BJ (cell line): ENCODE measurements around the gene PDE8B. TPM values are rescaled to one million over a fixed set of nuclear protein-coding genes. Genes with fewer than 3 reads are reported as not detected.

ENCODE experiments used
- CTCF ChIA-PET: fragments of 350-600 bp; formaldehyde crosslinking; extraction: SDS; loops from one replicate; lab custom pipeline; 2021; ENCODE audit warnings: antibody characterized with exemption, inconsistent platforms; lab: Yijun Ruan, JAX
- POLR2A ChIA-PET: fragments of 300-600 bp; sonication (Branson Sonifier 250); formaldehyde crosslinking; extraction: SDS; loops from one replicate; lab custom pipeline; 2021; ENCODE audit warnings: antibody characterized with exemption; lab: Charles Lee
- DNase-seq: peaks from one replicate; pipeline ENCODE4 v3.0.0-alpha.2; 2011; ENCODE audit warnings: low read depth
- H3K27me3 ChIP-seq: 2 replicates; pipeline ENCODE4 v1.6.0; 2011; ENCODE audit warnings: low read length; ENCODE audit not compliant: control insufficient read depth, insufficient read depth
- H3K36me3 ChIP-seq: 2 replicates; pipeline ENCODE4 v1.5.1; 2011; ENCODE audit warnings: low read length; ENCODE audit not compliant: control insufficient read depth, insufficient read depth
- H3K4me3 ChIP-seq: 2 replicates; pipeline ENCODE4 v1.5.1; 2011; ENCODE audit warnings: low read depth, mild to moderate bottlenecking, control low read depth, low read length
- polyA plus RNA-seq: library from polyadenylated mRNA; depleted of rRNA; stranded (reverse); fragments of >200 nt; gene quantifications from 2 replicates; pipeline ENCODE4 v1.2.3, GENCODE V29; 2011
- TF ChIP-seq, protein P1 (sequence below): IDR thresholded peaks from 2 replicates; pipeline ENCODE4 v1.5.1; 2011; ENCODE audit warnings: low read depth, mild to moderate bottlenecking, control low read depth, inconsistent platforms, low read length, moderate library complexity; ENCODE audit not compliant: insufficient read depth

Gene PDE8B
- polyA plus RNA-seq, 1 experiment = 2.2 TPM

DNA sequence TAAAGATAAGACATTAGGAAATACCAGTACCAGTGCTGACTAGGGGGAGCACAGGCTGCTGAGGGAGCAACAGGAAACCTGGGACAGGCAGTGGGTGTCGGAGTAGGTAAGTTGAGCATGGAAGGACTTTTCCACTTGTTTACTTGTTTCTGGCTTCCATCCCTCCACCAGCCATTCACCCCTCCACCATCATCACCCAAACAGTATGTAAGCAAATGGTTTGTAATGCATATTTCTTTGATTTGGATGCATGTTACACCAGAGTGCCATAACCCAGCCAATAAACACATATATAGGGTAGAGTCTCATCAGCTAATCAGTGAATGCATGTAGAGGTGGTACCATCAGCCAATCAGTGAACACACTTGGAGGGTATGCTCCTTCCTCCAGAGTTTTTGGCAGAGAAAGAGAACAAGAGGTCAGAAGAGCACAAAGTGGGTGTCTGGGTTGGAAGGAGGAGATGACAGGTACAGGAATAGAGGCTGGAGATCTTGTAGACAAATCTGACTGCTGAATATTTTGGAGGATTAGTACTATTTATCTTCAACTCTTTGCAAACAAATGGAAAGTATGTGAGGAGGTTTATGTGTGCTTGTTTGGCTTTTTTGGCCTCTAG is 37.7 kb upstream of the PDE8B start:
- Histone ChIP-seq H3K27me3 (peaks cover 8% of the 10 kb centered on the region), H3K4me3 (no peak overlapping the region), H3K36me3 (no peaks in the 10 kb centered on the region)
- ChIA-PET CTCF (interaction anchor here (1.5 kb wide), 1 partner anchor 27 kb away, joined by 4 read pairs; no protein-coding TSS in a partner anchor), POLR2A (no interaction called here)
- DNase-seq = no peak
- TF ChIP-seq, protein P1, sequence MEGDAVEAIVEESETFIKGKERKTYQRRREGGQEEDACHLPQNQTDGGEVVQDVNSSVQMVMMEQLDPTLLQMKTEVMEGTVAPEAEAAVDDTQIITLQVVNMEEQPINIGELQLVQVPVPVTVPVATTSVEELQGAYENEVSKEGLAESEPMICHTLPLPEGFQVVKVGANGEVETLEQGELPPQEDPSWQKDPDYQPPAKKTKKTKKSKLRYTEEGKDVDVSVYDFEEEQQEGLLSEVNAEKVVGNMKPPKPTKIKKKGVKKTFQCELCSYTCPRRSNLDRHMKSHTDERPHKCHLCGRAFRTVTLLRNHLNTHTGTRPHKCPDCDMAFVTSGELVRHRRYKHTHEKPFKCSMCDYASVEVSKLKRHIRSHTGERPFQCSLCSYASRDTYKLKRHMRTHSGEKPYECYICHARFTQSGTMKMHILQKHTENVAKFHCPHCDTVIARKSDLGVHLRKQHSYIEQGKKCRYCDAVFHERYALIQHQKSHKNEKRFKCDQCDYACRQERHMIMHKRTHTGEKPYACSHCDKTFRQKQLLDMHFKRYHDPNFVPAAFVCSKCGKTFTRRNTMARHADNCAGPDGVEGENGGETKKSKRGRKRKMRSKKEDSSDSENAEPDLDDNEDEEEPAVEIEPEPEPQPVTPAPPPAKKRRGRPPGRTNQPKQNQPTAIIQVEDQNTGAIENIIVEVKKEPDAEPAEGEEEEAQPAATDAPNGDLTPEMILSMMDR = no peak

DNA sequence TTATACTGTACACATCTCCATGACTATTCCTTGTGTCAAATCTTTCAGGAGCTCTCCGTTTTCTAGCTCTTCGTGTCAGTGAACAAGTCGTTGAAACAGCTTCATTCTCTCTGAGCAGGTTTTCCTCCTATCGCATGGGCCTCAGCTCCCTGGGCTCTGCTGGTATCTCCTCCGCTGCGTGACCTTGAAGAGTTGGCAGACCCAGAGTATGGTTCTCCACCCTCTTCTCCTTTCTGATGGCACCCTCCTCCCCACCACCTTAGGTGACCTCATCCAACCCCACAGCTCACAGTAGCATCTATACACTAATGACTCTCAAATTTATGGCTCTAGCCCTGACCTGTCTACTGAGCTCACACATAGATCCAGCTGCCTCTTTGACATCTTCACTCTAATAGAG is 36.0 kb upstream of the PDE8B start:
- POLR2A ChIA-PET = no interaction called here
- CTCF ChIA-PET = no interaction called here
- Histone ChIP-seq H3K36me3 (no peaks in the 10 kb centered on the region), H3K27me3 (peaks cover 12% of the 10 kb centered on the region), H3K4me3 (no peak overlapping the region)
- TF ChIP-seq, protein P1 = no peak
- no peak for DNase-seq

DNA sequence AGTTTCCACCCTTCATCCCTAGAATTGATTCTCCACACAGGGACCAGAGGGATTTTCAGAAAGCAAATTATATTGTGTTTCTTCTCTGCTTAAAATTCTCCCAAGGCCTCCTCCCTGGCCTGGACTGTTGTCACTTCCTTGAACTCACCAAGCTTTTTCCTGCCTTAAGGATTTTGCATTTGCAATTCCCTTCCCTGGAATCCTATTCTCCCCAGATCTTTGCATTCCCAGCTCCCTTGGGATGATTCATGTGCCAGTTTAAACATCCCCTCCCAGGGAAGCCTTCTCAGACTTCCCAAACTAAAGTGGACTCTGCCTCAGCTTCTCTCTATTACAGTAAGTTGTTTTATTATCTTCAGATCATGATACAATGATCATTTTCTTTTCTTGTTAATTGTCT is 35.2 kb upstream of the PDE8B start:
- Histone ChIP-seq H3K4me3 (no peak overlapping the region), H3K36me3 (no peaks in the 10 kb centered on the region), H3K27me3 (peaks cover 16% of the 10 kb centered on the region)
- ChIA-PET CTCF (no interaction called here), POLR2A (no interaction called here)
- no peak for DNase-seq
- TF ChIP-seq, protein P1 = no peak

DNA sequence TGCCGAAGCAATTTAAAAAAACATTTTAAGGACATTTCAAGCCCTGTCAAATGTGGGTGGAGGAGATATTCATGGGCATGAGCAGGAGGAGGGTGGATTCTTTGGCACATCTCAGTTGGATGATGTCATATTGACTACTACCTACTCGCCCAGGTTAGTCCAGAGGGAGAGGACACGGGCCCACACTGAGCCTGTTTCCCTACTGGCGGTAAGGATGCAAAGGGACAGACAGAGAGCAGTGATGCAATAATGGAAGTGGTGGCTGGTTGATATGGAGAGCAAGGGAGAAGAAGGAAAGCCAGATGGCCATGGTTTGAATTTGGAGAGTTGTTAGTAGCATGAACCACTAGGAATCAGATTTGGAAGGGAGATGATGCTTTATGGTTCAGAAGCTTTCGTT is 34.1 kb upstream of the PDE8B start:
- no peak for DNase-seq
- CTCF ChIA-PET = no interaction called here
- Histone ChIP-seq H3K27me3 (peaks cover 26% of the 10 kb centered on the region), H3K4me3 (no peak overlapping the region), H3K36me3 (no peaks in the 10 kb centered on the region)
- POLR2A ChIA-PET = no interaction called here
- TF ChIP-seq, protein P1 = no peak

DNA sequence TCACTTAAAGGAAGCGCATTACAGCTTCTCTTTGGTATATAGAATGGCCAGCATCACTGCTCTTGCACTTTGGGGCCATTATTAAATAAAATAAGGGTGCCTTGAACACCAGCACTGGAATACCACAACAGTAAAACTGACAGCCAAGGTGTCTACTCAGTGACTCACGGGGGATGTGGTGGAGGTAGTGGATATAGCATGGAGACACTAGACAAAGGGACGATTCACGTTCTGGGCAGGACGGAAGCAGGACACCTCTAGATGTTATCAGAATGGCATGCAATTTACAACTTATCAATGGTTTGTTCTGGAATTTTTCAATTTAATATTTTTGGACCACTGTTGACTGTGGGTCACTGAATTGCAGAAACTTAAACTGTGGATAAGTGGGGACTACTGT is 32.9 kb upstream of the PDE8B start:
- Histone ChIP-seq H3K36me3 (no peaks in the 10 kb centered on the region), H3K27me3 (peaks cover 31% of the 10 kb centered on the region), H3K4me3 (no peak overlapping the region)
- no peak for DNase-seq
- TF ChIP-seq, protein P1 = no peak
- POLR2A ChIA-PET = no interaction called here
- CTCF ChIA-PET = no interaction called here
